ENCODE data around the gene PCSK4.

The PCSK4 gene

GRCh38 chr19:1472231-1473084, 17.7 kb downstream of the PCSK4 start:
- no peak; the same call in 1 of the 3 replicates for ATAC-seq
- TF ChIP-seq TOX (CRISPR knock-in tag; IDR thresholded peaks at IDR 0.05; ENCODE audit: borderline replicate concordance): no peak

DNA sequence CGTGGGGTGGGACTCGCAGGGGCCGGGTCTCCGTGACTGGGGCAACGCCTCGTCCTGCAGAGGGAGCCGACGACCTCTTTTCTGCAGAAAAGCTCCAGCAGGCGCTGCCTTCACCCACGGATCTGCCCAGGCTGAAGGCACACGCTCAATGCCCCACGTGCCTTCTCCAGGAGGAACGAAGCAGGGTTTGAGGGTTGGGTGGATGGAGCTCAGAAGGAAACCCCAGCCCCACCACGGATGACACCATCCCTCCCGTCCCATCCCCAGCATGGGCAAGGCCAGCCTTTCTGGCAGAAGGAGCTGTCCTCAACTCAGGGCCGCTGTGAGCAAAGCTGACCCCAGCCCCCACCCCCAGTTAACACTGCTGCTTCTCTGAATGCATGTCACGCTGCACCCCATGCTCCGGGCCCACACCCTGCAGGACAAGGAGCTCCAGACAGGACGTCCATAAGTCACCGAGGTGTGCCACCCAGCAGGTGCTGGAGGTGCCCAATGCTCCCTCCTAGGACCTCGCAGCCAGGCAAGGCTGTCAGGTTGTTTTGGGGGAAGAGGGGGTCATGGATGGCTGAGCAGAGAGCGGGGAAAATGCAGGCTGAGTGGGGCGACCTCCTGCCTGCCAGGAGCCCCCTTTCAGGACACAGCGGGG, 18.5 kb downstream of the PCSK4 start:
- no peak for ATAC-seq

DNA sequence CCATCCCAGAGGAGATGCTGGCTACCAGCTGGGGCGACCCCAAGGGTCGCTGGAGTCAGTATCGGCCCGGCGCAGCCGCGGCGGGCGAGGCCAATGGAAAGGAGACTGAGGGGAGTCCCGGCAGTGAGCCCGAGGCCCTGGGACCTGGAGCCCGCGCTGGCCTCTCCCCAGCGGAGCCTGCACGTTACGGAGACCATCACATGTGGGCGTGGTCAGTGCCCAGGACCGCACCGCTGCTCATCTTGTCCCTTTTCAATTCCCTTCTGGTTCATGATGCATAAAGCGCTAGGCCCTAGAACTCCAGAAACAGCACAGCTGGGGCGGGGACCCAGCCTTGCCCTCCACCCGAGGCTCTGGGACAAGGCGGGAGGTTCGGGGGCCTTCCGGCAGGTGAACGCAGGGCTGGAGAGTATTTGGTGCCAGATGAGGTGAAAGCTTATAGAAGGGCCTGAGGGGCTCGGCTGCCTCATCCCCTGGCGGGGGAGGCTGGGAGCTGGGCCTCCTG, 19.1 kb downstream of the PCSK4 start:
- TF ChIP-seq ZNF8 (CRISPR knock-in tag; IDR thresholded peaks at IDR 0.05) (no peak), PATZ1 (CRISPR knock-in tag; IDR thresholded peaks at IDR 0.05; ENCODE audit: borderline replicate concordance) (no peak), ZNF70 (CRISPR knock-in tag; IDR thresholded peaks at IDR 0.05) (no peak), TSHZ2 (CRISPR knock-in tag; IDR thresholded peaks at IDR 0.05) (no peak), BACH2 (CRISPR knock-in tag; IDR thresholded peaks at IDR 0.05; ENCODE audit: borderline replicate concordance) (no peak), ZFP30 (CRISPR knock-in tag; IDR thresholded peaks at IDR 0.05) (no peak), OSR1 (CRISPR knock-in tag; IDR thresholded peaks at IDR 0.05) (no peak), ZFP3 (CRISPR knock-in tag; IDR thresholded peaks at IDR 0.05) (no peak), RARB (CRISPR knock-in tag; IDR thresholded peaks at IDR 0.05) (no peak), ESRRG (CRISPR knock-in tag; IDR thresholded peaks at IDR 0.05) (no peak), POU6F1 (CRISPR knock-in tag; IDR thresholded peaks at IDR 0.05; ENCODE audit: borderline replicate concordance, low read depth) (no peak), ISL1 (CRISPR knock-in tag; IDR thresholded peaks at IDR 0.05) (no peak), TCF4 (CRISPR knock-in tag; IDR thresholded peaks at IDR 0.05; ENCODE audit: borderline replicate concordance) (no peak), CSDC2 (CRISPR knock-in tag; IDR thresholded peaks at IDR 0.05) (no peak), ZNF565 (CRISPR knock-in tag; conservative IDR thresholded peaks at IDR 0.05; ENCODE audit: low read depth) (no peak), SNAI2 (CRISPR knock-in tag; IDR thresholded peaks at IDR 0.05) (no peak)
- ATAC-seq: no peak

More for the DNA sequence above, 18.5 kb downstream of the PCSK4 start:
- no peak for TF ChIP-seq PPARA (CRISPR knock-in tag; IDR thresholded peaks at IDR 0.05; ENCODE audit: borderline replicate concordance)
- no peak for TF ChIP-seq ZFP3 (CRISPR knock-in tag; IDR thresholded peaks at IDR 0.05)
- no peak for TF ChIP-seq ZFP30 (CRISPR knock-in tag; IDR thresholded peaks at IDR 0.05)
- no peak for TF ChIP-seq ZNF70 (CRISPR knock-in tag; IDR thresholded peaks at IDR 0.05)
- no peak for TF ChIP-seq TOX (CRISPR knock-in tag; IDR thresholded peaks at IDR 0.05; ENCODE audit: borderline replicate concordance)
- TF ChIP-seq ZNF8 (CRISPR knock-in tag; IDR thresholded peaks at IDR 0.05): no peak
- TF ChIP-seq TCF4 (CRISPR knock-in tag; IDR thresholded peaks at IDR 0.05; ENCODE audit: borderline replicate concordance): no peak
- TF ChIP-seq PATZ1 (CRISPR knock-in tag; IDR thresholded peaks at IDR 0.05; ENCODE audit: borderline replicate concordance): no peak
- TF ChIP-seq ZC3H10 (CRISPR knock-in tag; IDR thresholded peaks at IDR 0.05): no peak
- TF ChIP-seq ISL1 (CRISPR knock-in tag; IDR thresholded peaks at IDR 0.05): no peak
- TF ChIP-seq CREB5 (CRISPR knock-in tag; IDR thresholded peaks at IDR 0.05; ENCODE audit: low read depth): no peak
- TF ChIP-seq ESRRG (CRISPR knock-in tag; IDR thresholded peaks at IDR 0.05): no peak
- TF ChIP-seq, protein P1, sequence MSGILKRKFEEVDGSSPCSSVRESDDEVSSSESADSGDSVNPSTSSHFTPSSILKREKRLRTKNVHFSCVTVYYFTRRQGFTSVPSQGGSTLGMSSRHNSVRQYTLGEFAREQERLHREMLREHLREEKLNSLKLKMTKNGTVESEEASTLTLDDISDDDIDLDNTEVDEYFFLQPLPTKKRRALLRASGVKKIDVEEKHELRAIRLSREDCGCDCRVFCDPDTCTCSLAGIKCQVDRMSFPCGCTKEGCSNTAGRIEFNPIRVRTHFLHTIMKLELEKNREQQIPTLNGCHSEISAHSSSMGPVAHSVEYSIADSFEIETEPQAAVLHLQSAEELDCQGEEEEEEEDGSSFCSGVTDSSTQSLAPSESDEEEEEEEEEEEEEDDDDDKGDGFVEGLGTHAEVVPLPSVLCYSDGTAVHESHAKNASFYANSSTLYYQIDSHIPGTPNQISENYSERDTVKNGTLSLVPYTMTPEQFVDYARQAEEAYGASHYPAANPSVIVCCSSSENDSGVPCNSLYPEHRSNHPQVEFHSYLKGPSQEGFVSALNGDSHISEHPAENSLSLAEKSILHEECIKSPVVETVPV (CRISPR knock-in tag; IDR thresholded peaks at IDR 0.05): no peak
- no peak for TF ChIP-seq RARB (CRISPR knock-in tag; IDR thresholded peaks at IDR 0.05)

Measured in SK-N-SH treated with all-trans-retinoic acid at 6 μM for 48 hours (cell line).